Ureter (tissue), 1 donor: ENCODE measurements around the gene PSMA3. TPM values are rescaled to one million over a fixed set of nuclear protein-coding genes. Genes with fewer than 3 reads are reported as not detected.

ENCODE experiments used
- DNase-seq: peaks from one replicate; pipeline ENCODE4 v3.0.0-alpha.2; 2020; ENCODE audit warnings: low spot score
- total RNA-seq: library from RNA; stranded (reverse); gene quantifications from one replicate; pipeline ENCODE4 v1.2.4, GENCODE V29; 2023
- donor health status: DM: yes; HTN: yes; CAD: no.

Gene PSMA3
- total RNA-seq, 1 donor from 2014 or later, result 185 TPM

DNA sequence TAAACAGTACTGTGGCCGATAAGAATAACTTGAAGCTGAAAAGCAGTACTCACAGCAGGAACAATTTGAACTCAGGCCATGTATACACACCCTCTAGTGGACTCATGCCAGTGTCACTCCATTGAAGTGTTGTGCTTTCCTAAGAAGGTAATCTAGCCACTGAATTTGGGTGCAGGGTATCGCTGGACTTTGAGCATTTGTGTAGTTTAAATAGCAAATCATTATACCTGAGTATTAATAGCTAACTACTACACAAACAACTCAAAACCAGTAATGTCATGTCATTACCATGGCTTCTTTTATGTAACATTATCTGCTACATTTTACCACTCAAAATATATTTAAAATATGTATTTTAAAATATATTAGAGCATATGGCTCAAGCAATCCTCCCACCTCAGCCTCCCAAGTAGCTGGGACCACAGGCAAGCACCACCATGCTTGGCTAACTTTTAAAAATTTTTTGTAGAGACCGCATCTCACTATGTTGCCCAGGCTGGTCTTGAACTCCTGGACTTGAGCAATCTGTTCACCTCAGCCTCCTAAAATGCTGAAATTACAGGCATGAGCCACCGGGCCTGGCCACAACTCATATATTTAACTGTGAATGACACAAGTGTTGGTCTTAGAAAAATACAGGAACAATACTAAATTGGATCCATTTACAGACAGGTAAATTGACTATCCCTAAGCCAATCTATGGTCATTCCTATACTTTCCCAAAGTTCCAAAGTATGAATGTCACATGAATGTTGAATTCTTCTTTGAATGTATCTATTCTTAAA lies 28.1 kb downstream of the PSMA3 start:
- DNase-seq, result no peak

DNA sequence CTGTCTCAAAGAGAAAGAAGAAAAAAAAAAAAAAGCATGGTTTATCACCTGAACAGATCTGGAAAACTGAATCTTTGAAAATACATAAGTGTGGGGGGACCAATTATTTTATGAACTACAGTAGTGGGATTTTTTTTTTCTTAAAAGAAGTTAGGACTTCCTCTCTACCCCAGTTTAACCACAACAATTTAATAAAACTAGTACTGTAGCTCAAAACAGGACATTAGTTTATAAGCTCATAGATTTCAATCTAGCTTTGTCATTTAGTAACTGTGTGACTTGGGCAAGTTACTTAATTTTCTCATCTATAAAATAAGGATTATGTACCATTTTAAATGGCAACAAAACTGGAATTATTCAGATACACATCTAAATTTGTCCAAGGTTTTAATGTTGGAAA lies 30.2 kb downstream of the PSMA3 start:
- no peak for DNase-seq

DNA sequence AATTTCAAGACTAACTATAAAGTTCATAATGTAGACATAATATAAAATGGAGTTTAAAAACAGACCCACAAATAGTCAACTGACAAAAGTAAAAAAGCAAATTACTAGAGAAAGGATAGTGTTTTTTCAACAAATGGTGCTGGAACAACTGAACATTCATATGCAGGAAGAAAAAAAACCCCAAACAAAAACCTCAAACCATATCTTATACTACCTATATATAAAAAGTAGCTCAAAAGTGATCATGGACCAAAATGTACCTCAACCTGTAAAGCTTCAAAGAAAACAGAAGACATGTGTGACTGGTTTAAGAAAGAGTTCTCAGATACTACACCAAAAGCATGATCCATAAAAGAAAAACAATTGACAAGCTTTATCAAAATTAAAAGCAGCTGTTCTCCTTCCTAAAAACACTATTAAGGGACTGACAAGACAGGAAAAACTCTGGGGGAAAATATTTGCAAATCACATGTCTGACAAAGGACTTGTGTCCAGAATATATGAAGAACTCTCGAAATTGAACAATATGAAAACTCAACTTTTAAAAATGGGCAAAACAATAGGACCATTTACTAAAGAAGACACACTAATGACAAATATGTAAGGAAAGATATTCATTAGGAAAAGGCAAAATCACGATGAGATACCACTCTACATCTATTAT lies 31.0 kb downstream of the PSMA3 start:
- no peak for DNase-seq

DNA sequence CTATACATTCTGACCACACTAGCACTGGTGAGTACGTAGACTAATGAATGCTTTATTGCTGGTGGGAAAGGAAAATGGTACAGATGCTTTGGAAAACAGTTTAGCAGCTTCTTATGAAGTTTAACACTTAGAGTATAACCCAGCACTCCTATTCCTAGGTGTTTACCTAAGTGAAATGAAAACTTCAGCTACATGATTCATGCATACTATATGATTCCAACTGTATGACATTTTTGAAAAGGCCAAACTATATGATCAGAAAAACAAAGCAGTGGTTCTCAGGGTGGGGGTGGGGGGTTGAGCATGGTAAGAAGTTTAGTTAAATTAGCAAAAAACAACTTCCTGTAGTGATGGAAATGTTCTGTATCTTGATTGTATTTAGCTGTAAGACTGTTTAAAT lies 31.6 kb downstream of the PSMA3 start:
- no peak for DNase-seq

DNA sequence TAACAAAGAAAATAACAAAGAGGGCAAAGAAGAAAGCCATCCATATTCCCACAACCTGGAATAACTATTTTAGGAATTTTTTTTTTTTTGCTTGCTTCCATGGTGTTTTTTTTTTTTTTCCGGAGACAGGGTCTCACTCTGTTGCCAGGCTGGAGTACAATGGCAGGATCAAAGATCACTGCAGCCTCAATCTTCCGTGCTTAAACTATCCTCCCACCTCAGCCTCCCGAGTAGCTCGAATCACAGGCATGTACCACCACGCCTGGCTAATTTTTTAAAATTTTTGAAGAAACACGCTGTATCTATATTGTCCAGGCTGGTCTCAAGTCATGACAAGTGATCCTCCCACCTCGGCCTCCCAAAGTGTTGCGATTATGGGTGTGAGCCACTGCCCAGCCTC lies 33.5 kb downstream of the PSMA3 start:
- DNase-seq, result no peak

DNA sequence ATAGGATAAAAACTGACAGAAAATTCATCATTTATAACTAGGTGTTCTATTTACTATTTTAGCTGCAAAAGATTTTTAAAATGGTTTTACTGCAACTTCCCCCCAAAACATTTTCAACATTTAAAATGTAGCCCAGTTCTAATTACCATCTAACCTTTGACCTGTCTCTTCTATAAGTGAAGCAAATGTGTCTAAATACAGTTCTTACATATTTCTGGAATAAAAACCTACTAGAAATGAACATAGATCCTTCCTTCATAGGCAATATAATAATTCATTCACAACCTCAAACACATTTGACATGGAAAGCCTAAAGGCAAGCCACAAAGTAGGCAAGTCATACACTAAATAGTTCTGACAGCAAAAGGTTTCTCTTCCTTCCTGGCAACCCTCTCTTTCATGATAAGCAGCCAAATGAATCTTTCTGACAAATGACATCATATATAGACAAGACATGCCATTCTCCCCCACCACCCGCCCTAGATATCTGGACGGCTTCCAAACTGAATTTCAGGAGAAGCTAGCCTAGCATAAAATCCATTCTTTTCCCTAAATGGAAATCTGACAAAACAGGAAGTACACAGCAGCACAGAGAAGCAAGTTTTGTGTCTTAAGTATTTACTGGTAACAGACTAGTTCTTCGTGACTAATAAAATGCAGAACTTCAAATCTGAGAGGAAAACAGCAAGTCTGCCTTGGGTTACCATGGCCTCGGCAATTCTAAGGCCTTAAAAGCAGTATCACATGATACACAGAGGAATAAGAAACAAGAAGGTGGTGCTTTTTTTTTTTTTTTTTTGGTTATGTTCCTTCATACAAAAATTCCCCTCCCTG lies 36.5 kb downstream of the PSMA3 start:
- DNase-seq, result peak; percentile 60

DNA sequence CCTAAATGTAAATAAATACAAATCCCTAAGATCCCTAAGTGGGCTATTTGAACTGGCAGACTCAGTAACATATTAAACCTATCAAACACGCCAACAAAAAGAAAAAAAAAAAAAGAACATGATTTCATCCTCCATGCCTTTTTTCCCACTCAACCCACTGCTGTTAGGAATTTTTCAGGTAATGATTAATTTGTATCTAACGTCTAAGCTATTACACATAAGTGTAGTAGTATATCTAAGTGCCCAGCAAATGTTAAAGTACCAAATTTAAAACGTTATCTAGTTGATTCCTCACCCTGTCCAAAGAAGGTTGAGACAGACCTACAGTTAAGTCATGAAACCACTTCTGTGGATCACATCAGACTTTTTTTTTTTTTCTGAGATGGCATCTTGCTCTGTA lies 37.3 kb downstream of the PSMA3 start:
- DNase-seq, result no peak

DNA sequence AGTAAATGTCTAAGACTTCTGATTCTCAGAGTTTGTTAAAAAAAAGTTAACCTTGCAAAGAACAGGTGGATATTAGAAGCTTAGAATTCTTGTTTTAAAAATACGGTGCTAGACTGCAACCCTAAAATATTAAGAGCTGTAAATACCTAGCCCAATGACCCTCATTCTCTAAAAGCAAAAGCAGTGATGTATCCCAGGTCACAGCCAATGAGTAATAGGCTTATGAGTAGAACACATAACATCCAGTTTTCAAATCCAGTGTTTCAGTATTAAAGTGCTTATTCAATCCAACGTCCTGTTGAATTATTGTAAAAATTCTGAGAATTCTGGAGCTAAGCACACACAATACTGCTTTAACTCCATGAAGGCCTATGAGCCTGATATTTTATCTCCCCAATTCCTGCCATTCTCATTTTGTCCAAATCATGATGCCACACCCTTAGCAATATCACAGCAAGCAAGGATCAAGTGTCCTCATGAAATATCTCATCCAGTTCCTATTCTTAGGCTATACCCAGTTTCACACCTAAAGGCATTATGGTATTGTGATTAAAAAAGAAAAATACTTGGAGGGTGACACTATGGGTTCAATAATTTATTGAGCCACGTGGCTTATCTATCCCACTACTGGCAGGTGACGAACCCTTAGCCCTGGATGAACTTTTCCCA lies 38.4 kb downstream of the PSMA3 start:
- DNase-seq, result no peak

DNA sequence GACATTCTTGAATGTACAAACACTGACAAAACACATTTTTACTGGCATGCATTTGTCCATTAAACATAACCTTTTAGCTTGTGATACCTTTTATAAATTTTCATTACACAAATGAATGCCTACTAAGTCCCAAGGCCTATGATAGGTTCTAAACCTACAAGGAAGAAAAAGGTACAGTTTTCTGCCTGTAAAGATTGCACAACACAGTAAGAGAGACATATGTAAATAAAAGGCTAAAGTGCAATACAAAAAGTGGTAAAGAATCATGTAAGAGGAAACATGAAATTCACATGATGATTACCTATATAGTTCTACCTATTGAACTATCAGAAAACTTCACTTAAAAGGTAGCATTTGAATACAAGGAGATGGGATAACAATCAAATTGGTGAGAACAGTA lies 39.1 kb downstream of the PSMA3 start:
- DNase-seq, result no peak

DNA sequence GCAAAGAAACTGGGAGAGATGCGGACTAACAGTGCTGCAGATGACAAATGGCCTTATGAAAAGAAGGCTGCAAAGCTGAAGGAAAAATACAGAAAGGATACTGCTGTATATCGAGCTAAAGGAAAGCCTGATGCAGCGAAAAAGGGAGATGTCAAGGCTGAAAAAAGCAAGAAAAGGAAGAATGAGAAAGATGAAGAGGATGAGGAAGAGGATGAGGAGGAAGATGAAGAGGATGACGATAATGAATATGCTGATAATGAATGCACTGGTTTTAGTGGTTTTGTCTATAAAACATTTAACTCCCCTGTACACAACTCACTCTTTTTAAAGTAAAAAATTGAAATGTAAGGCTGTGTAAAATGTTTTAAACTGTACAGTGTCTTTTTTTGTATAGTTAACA lies 40.5 kb downstream of the PSMA3 start:
- DNase-seq, result no peak

DNA sequence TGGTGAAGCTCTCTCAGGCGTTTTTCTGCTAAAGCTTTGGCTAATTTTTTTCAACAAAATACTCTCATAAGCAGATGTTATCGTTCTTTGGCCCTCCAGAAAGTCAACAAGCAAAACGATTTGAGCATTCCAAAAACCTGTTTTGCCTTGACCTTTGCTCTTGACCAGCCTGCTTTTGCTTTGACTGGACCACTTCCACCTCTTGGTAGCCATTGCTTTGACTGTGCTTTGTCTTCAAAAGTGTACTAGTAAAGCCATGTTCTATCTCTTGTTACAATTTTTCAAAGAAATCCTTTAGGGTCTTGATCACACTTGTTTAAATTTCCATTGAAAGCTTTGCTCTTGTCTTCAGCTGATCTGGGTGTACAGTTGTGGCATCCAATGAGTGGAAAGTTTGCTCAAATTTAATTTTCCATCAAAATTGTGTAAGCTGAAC lies 43.0 kb downstream of the PSMA3 start:
- DNase-seq, result no peak

DNA sequence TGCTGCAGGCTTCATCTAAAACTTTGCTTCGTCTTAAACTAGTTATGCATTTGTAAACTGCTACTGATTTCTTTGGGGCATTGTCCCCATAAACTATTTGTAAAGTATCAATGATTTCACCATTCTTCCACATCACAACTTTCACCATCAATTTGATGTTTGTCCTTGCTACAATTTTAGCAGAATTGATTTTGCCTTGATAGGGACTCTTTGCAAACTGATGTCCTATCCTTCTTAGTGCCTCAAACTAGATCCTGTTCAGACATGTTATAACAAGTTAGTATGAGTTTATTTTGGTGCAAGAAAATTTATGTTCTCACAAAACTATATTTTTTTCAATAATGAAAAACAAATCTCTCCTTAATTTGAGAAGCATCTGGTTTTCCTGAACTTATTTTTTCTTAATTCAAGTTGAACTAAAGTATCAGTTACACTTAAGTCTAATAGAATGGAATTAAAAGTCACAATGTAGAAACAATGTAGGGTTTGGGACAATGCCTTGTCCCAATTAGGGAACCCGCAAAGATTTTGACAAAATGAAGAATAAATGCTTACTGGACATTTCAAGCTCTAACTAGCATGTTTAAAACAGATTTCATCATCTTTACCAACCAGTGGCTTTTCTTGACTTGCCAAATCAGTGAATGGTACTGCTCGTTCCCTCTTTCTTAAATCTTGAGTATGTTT lies 43.6 kb downstream of the PSMA3 start:
- no peak for DNase-seq

DNA sequence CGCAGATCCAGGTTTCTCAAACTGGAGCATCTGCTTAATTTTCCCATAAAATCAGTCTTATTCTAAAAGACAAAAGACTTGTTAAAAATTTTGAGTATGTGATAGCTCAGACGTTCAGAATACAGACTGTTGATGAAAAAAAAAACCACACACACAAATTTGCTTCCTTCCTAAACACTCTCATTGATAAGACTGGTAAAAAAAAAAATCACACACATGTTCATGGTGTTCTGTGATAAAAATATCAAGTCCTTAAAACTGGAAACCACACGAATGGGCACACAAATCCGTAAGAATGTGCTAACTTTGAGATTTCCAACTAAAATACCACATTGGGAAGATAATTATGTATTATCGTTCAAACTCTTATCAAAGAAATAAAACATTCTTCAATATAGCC lies 47.0 kb downstream of the PSMA3 start:
- DNase-seq, result no peak

DNA sequence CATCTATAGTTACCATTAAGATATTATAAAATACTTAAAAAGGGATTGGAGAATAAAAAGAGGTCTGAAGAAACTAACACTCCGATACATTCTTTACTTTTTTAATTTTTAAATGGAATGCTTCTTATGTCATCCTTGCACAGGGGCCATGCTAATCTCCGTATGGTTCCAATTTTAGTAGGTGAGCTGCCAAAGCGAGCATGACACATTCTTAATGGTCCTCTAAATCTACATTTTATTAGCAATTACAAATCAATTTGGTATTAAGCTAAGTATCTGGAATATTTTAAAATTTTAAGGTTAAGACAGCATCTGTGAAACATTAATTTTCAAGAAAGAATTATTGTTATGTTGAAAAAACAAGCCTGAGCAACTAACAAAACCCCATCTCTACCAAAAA lies 47.5 kb downstream of the PSMA3 start:
- DNase-seq, result no peak

DNA sequence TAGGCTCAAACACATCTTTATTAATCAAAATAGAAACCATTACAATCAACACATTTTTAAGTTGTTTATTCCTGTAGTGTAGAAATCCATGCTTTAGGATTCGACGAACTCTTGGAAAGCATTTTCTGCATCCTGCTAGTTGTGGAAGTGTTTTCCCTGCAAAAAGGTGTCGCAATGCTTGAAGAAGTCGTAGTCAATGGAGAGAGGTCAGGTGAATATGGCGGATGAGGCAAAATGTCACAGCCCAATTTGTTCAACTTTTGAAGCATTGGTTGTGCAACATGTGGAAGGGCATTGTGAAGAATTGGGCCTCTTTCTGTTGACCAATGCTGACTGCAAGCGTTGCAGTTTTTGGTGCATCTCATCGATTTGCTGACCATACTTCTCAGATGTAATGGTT lies 49.6 kb downstream of the PSMA3 start:
- no peak for DNase-seq

DNA sequence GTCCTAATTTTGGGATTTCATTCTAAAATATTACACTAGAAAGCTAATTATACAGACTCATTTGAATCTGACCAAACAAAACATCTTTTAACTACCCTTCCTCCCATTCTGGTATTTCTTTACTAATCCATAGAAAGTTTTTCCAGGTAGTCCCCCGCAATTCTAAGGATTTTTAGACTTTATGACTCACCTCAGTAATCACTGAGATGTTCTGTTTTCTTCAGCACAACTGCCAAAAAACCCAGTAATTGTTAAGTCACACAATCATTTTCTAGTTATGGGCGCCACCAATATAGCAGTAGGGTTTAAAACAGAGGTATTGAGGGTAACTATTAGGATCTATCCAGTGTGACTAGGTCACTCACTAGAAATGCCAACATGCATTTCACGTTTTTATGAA lies 52.1 kb downstream of the PSMA3 start:
- no peak for DNase-seq

DNA sequence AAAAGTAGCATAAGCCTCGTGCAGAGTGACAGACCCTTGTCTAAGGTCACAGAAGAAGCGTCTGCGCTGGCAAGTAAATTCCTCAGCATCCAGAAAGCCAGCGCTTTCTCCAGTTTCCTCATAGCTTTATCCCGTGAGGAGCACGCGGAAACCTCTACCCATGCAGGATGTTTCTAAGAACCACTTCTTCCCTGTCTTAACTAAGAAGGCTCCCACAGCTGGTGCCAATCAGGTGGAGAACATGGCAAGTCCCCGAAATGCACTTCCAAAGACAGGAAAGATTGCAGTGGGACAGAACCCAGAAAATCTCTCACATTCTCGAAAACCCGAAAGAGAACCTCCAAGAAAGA lies 52.7 kb downstream of the PSMA3 start:
- DNase-seq, result peak; percentile 54

DNA sequence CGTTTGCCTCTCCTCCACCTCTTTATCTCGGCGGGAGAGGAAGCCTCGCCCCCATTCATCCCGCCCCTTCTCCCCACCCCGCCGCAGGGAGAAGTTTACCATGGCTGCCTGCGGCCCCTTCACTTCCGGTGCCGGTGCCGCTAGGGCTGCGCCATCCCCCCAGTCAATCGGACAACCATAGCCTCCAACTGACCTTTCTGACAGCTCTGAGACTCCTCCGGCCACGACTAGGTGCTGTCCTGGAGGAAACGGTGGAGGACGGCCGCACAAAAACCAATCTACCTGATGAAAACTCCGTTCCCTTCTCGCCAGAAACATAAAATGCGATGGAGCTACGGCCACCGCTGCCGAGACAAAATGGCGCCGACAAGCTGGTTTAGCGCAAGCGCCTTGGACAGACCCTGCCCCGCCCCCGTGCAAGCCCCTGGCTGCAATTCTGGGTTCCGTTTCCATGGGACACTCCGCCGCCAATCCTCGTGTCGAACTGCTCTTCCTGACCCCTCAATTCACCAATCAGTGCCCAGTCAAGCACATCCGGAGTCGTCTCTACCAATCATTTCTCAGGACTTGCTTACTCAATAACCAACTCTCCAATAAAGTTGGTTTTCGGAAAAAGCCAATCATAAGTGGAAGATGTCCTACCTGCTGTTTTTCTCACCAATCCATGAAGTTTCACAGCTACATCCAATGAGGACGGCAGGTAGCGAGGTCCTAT lies 53.3 kb downstream of the PSMA3 start:
- DNase-seq, result peak; percentile 99

DNA sequence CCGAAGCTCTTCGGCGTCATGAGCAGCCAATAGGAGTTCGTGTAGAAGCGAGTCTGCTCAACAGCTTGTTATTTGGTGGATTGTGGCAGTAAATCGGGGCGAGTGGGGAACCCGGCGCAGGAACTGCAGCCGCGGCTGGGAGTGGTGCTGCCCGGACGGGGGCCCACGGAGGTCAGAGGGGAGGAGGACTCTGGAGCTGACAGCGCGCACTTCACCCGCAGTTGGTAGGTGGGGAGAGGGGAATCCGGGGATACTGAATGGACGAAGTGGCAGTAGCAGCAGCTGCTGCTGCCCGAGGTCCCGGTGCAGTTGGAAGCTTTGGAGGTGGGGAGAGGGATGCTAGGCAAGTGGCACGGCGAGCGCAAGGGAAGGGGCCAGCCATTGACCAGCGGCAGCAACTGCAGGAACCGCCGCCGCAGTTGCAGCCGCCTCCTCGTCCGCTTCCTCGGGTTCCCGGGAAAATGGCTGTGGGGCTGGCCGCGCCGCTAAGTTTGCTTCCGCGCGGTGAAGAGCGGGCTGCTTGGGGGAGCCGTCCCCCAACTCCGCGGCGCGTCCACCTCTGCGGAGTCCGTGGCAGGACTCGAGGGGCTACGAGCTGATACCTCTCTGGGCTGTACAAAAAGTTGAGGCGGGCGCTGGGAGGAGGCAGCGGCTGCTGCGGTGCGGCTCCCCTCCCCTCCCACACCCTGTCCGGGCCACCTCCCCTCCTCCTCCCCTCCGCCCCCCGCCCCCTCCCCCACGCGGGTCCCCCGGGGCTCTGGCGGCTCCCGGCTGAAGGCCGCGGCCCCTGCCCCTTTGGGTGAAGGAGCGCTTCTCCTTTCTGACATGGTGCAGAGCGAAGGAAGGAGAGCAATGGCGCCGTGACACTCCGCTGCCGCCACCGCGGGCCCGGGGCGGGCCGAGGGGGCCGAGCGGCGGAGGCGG lies 54.1 kb downstream of the PSMA3 start, which contains the start of gene ARID4A:
Gene ARID4A (plus strand): TSS at position 79 of the 924 bp plus-strand sequence. CDS start 1,300 bp downstream, outside the sequence.
- DNase-seq, result peak; percentile 53
